Neural cell (in vitro differentiated cells): ENCODE results near the gene LUM. TPM values are rescaled to one million over a fixed set of nuclear protein-coding genes. Genes with fewer than 3 reads are reported as not detected.

Source experiments
- H2AFZ ChIP-seq: fragments of 200-600, 300-800 bp; sonication (generic), shearing (Covaris generic); 2 replicates; pipeline ENCODE4 v1.6.0; 2014; ENCODE audit warnings: low read depth, mild to moderate bottlenecking, antibody characterized with exemption, low read length, moderate library complexity
- H3F3A ChIP-seq: fragments of 200-600 bp; shearing (Covaris generic); 2 replicates; pipeline ENCODE4 v1.6.1; 2016; ENCODE audit warnings: mild to moderate bottlenecking, moderate library complexity, mixed read lengths, antibody characterized with exemption, low read length; ENCODE audit not compliant: insufficient read depth, poor library complexity, severe bottlenecking
- H3K27ac ChIP-seq: fragments of 200-600, 300-800 bp; sonication (generic), shearing (Covaris generic); 2 replicates; pipeline ENCODE4 v1.5.1; 2014; ENCODE audit warnings: mild to moderate bottlenecking, low read length, moderate library complexity
- H3K27me3 ChIP-seq: fragments of 300-800, 200-600 bp; sonication (generic), shearing (Covaris generic); 2 replicates; pipeline ENCODE4 v1.6.0; 2014; ENCODE audit warnings: mild to moderate bottlenecking, low read depth, low read length, moderate library complexity; ENCODE audit not compliant: insufficient read depth
- H3K36me3 ChIP-seq: fragments of 300-800, 200-600 bp; sonication (generic), shearing (Covaris generic); 2 replicates; pipeline ENCODE4 v1.5.1; 2014; ENCODE audit warnings: mild to moderate bottlenecking, antibody characterized with exemption, low read length, moderate library complexity; ENCODE audit not compliant: insufficient read depth
- H3K4me2 ChIP-seq: fragments of 300-800, 200-600 bp; sonication (generic), shearing (Covaris generic); 2 replicates; pipeline ENCODE4 v1.6.0; 2014; ENCODE audit warnings: mild to moderate bottlenecking, low read length
- H3K4me3 ChIP-seq: fragments of 300-800, 200-600 bp; sonication (generic), shearing (Covaris generic); 2 replicates; pipeline ENCODE4 v1.5.1; 2014; ENCODE audit warnings: mild to moderate bottlenecking, low read length, moderate library complexity
- H3K79me2 ChIP-seq: fragments of 200-600 bp; shearing (Covaris generic); replicated peaks from 2 replicates; pipeline ENCODE4 v1.6.0; 2014; ENCODE audit warnings: mild to moderate bottlenecking, low read length, moderate library complexity; ENCODE audit not compliant: insufficient read depth
- H3K9ac ChIP-seq: fragments of 300-800, 200-600 bp; sonication (generic), shearing (Covaris generic); 2 replicates; pipeline ENCODE4 v1.6.1; 2016; ENCODE audit warnings: mild to moderate bottlenecking, low read length, mixed read lengths
- H3K9me2 ChIP-seq: fragments of 200-600 bp; shearing (Covaris generic); 2 replicates; pipeline ENCODE4 v1.6.1; 2016; ENCODE audit warnings: mild to moderate bottlenecking, low read length, mixed read lengths; ENCODE audit not compliant: insufficient read depth
- H3K9me3 ChIP-seq: fragments of 200-600, 300-800 bp; sonication (generic), shearing (Covaris generic); 2 replicates; pipeline ENCODE4 v1.6.1; 2016; ENCODE audit warnings: mild to moderate bottlenecking, mixed run types, low read length, moderate library complexity, mixed read lengths
- H4K20me1 ChIP-seq: fragments of 200-600 bp; shearing (Covaris generic); 2 replicates; pipeline ENCODE4 v1.6.1; 2016; ENCODE audit warnings: mild to moderate bottlenecking, mixed run types; ENCODE audit not compliant: insufficient read depth
- EP300 ChIP-seq: fragments of 450-650 bp; conservative IDR thresholded peaks from 2 replicates; pipeline ENCODE4 v1.6.1; 2014; ENCODE audit warnings: antibody characterized with exemption, mild to moderate bottlenecking, moderate library complexity; ENCODE audit not compliant: poor library complexity, severe bottlenecking
- EZH2 ChIP-seq: fragments of 200-600, 300-800 bp; shearing (Covaris generic), sonication (generic); IDR thresholded peaks from 2 replicates; pipeline ENCODE4 v1.6.1; 2014; ENCODE audit warnings: antibody characterized with exemption, low read length, borderline replicate concordance, mild to moderate bottlenecking; ENCODE audit not compliant: insufficient read depth, poor library complexity, severe bottlenecking
- MXI1 ChIP-seq: fragments of 450-650 bp; conservative IDR thresholded peaks from 2 replicates; pipeline ENCODE4 v1.6.1; 2014; ENCODE audit warnings: antibody characterized with exemption, mild to moderate bottlenecking; ENCODE audit not compliant: poor library complexity, severe bottlenecking
- POLR2AphosphoS5 ChIP-seq: IDR thresholded peaks from 2 replicates; pipeline ENCODE4 v1.6.1; 2012
- RAD21 ChIP-seq: fragments of 450-650 bp; conservative IDR thresholded peaks from 2 replicates; pipeline ENCODE4 v1.6.1; 2014; ENCODE audit warnings: antibody characterized with exemption, mild to moderate bottlenecking, moderate library complexity
- REST ChIP-seq: IDR thresholded peaks from 2 replicates; pipeline ENCODE4 v1.6.1; 2012; ENCODE audit warnings: borderline replicate concordance
- SMC3 ChIP-seq: fragments of 450-650 bp; conservative IDR thresholded peaks from 2 replicates; pipeline ENCODE4 v1.6.1; 2014; ENCODE audit warnings: antibody characterized with exemption, mild to moderate bottlenecking, moderate library complexity; ENCODE audit not compliant: poor library complexity
- TAF1 ChIP-seq: IDR thresholded peaks from 2 replicates; pipeline ENCODE4 v1.6.1; 2012; ENCODE audit warnings: low read depth
- polyA plus RNA-seq: library from polyadenylated mRNA; depleted of rRNA; stranded (reverse); fragments of >200 nt; gene quantifications from 2 replicates; pipeline ENCODE4 v1.2.3, GENCODE V29; 2014
- TF ChIP-seq, protein P1 (sequence below): fragments of 450-650 bp; IDR thresholded peaks from 2 replicates; pipeline ENCODE4 v1.5.1; 2014; ENCODE audit warnings: antibody characterized with exemption, mild to moderate bottlenecking, moderate library complexity; ENCODE audit not compliant: poor library complexity, severe bottlenecking

LUM gene
- polyA plus RNA-seq, 1 donor from 2014 or later = 0.89 TPM

DNA sequence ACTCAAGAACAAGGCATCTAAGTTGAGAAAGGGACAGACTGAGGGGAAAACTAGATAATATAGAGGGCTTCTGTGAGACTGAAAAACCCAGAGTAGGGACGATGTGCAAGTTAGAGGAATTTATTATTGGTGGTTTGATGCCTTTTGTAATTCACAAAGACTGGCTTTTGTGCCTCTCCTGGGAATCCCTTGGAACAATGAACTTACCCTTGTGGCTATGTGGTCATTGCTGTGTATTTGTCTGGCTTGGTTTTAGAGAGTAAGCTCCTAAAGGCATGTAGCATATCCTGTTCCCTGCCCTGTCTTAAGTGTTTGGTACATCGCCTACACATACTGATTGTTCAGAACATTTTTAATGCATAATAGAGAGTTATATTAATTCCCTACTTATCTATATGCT, 44.7 kb upstream of the LUM start:
- Histone ChIP-seq H3K9ac (no peak overlapping the region), H3F3A (no peaks in the 10 kb centered on the region), H3K27ac (no peak overlapping the region), H3K79me2 (no peaks in the 10 kb centered on the region), H3K9me3 (no peaks in the 10 kb centered on the region), H3K9me2 (no peaks in the 10 kb centered on the region), H3K27me3 (no peaks in the 10 kb centered on the region), H3K36me3 (no peaks in the 10 kb centered on the region), H2AFZ (no peak overlapping the region), H3K4me2 (no peak overlapping the region), H4K20me1 (no peaks in the 10 kb centered on the region), H3K4me3 (no peak overlapping the region)
- TF ChIP-seq TAF1 (no peak), REST (no peak), POLR2AphosphoS5 (no peak), MXI1 (no peak), EP300 (no peak), RAD21 (no peak), EZH2 (no peak), SMC3 (no peak)
- TF ChIP-seq, protein P1, sequence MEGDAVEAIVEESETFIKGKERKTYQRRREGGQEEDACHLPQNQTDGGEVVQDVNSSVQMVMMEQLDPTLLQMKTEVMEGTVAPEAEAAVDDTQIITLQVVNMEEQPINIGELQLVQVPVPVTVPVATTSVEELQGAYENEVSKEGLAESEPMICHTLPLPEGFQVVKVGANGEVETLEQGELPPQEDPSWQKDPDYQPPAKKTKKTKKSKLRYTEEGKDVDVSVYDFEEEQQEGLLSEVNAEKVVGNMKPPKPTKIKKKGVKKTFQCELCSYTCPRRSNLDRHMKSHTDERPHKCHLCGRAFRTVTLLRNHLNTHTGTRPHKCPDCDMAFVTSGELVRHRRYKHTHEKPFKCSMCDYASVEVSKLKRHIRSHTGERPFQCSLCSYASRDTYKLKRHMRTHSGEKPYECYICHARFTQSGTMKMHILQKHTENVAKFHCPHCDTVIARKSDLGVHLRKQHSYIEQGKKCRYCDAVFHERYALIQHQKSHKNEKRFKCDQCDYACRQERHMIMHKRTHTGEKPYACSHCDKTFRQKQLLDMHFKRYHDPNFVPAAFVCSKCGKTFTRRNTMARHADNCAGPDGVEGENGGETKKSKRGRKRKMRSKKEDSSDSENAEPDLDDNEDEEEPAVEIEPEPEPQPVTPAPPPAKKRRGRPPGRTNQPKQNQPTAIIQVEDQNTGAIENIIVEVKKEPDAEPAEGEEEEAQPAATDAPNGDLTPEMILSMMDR = no peak

GRCh38 chr12:91154131-91154530, 42.8 kb upstream of the LUM start:
- no peak for TF ChIP-seq RAD21
- no peak for TF ChIP-seq EZH2
- no peak for TF ChIP-seq SMC3
- no peak for TF ChIP-seq TAF1
- no peak for TF ChIP-seq REST
- TF ChIP-seq POLR2AphosphoS5 = no peak
- TF ChIP-seq EP300 = no peak
- TF ChIP-seq MXI1 = no peak
- TF ChIP-seq, protein P1 = no peak
- H3K79me2 ChIP-seq = no peaks in the 10 kb centered on the region
- no peaks in the 10 kb centered on the region for H3K27me3 ChIP-seq
- H3F3A ChIP-seq = no peaks in the 10 kb centered on the region
- no peaks in the 10 kb centered on the region for H3K9me3 ChIP-seq
- no peak overlapping the region for H3K9ac ChIP-seq
- no peak overlapping the region for H3K4me2 ChIP-seq
- no peaks in the 10 kb centered on the region for H3K9me2 ChIP-seq
- no peaks in the 10 kb centered on the region for H3K36me3 ChIP-seq
- H3K27ac ChIP-seq = no peak overlapping the region
- H4K20me1 ChIP-seq = no peaks in the 10 kb centered on the region
- H3K4me3 ChIP-seq = no peak overlapping the region
- no peak overlapping the region for H2AFZ ChIP-seq
